SK-N-SH treated with all-trans-retinoic acid at 6 μM for 48 hours (cell line): ENCODE measurements around the gene TBC1D9B.

Source experiments
- ATAC-seq: fragments of 200-7000 bp; cut with Tn5 transposase; 3 replicates; pipeline ENCODE4 v1.9.1; 2020; ENCODE audit warnings: mild to moderate bottlenecking, moderate library complexity
- ARNTL ChIP-seq: fragments of 450-650 bp; formaldehyde crosslinking; IDR thresholded peaks from 2 replicates; pipeline ENCODE4 v1.5.0; 2020; ENCODE audit warnings: low read depth, mild to moderate bottlenecking, moderate library complexity, borderline replicate concordance
- BACH2 ChIP-seq: fragments of 250-450 bp; sonication (Bioruptor Pico); IDR thresholded peaks from 2 replicates; pipeline ENCODE4 v1.9.0; 2021; ENCODE audit warnings: mild to moderate bottlenecking, borderline replicate concordance
- CREB5 ChIP-seq: fragments of 250-450 bp; sonication (Bioruptor Pico); IDR thresholded peaks from 2 replicates; pipeline ENCODE4 v1.5.1; 2020; ENCODE audit warnings: low read depth, mild to moderate bottlenecking, moderate library complexity
- CSDC2 ChIP-seq: fragments of 250-450 bp; sonication (Bioruptor Pico); IDR thresholded peaks from 2 replicates; pipeline ENCODE4 v1.5.0; 2020; ENCODE audit warnings: mild to moderate bottlenecking, moderate library complexity
- CSRNP3 ChIP-seq: fragments of 250-450 bp; sonication (Bioruptor Pico); IDR thresholded peaks from 2 replicates; pipeline ENCODE4 v1.5.1; 2021; ENCODE audit warnings: mild to moderate bottlenecking, moderate library complexity
- ISL1 ChIP-seq: fragments of 250-450 bp; sonication (Bioruptor Pico); IDR thresholded peaks from 2 replicates; pipeline ENCODE4 v2.1.2; 2022; ENCODE audit warnings: mild to moderate bottlenecking, moderate library complexity
- OSR1 ChIP-seq: fragments of 250-450 bp; sonication (Bioruptor Pico); IDR thresholded peaks from 2 replicates; pipeline ENCODE4 v1.8.0; 2022; ENCODE audit warnings: moderate library complexity, mild to moderate bottlenecking, inconsistent platforms
- PATZ1 ChIP-seq: fragments of 250-450 bp; sonication (Bioruptor Pico); IDR thresholded peaks from 2 replicates; pipeline ENCODE4 v1.8.0; 2020; ENCODE audit warnings: mild to moderate bottlenecking, moderate library complexity, borderline replicate concordance
- POU6F1 ChIP-seq: fragments of 250-450 bp; sonication (Bioruptor Pico); IDR thresholded peaks from 2 replicates; pipeline ENCODE4 v1.8.0; 2021; ENCODE audit warnings: low read depth, mild to moderate bottlenecking, moderate library complexity, borderline replicate concordance
- PPARA ChIP-seq: fragments of 250-450 bp; sonication (Bioruptor Pico); IDR thresholded peaks from 2 replicates; pipeline ENCODE4 v1.5.0; 2020; ENCODE audit warnings: mild to moderate bottlenecking, borderline replicate concordance
- TCF4 ChIP-seq: fragments of 250-450 bp; sonication (Bioruptor Pico); IDR thresholded peaks from 2 replicates; pipeline ENCODE4 v1.8.0; 2021; ENCODE audit warnings: mild to moderate bottlenecking, moderate library complexity, borderline replicate concordance
- TOX ChIP-seq: fragments of 250-450 bp; sonication (Bioruptor Pico); IDR thresholded peaks from 2 replicates; pipeline ENCODE4 v1.8.0; 2021; ENCODE audit warnings: mild to moderate bottlenecking, moderate library complexity, borderline replicate concordance
- TSHZ2 ChIP-seq: fragments of 250-450 bp; sonication (Bioruptor Pico); IDR thresholded peaks from 2 replicates; pipeline ENCODE4 v1.5.0; 2020; ENCODE audit warnings: mild to moderate bottlenecking, moderate library complexity
- ZC3H10 ChIP-seq: fragments of 250-450 bp; sonication (Bioruptor Pico); IDR thresholded peaks from 2 replicates; pipeline ENCODE4 v1.5.1; 2021; ENCODE audit warnings: mild to moderate bottlenecking, moderate library complexity
- ZFP3 ChIP-seq: fragments of 250-450 bp; sonication (Bioruptor Pico); IDR thresholded peaks from 2 replicates; pipeline ENCODE4 v1.5.0; 2020; ENCODE audit warnings: mild to moderate bottlenecking, moderate library complexity
- ZFP30 ChIP-seq: fragments of 450-650 bp; formaldehyde crosslinking; IDR thresholded peaks from 2 replicates; pipeline ENCODE4 v1.5.0; 2022; ENCODE audit warnings: mild to moderate bottlenecking, moderate library complexity
- ZNF565 ChIP-seq: fragments of 450-650 bp; formaldehyde crosslinking; conservative IDR thresholded peaks from 2 replicates; pipeline ENCODE4 v1.5.0; 2020; ENCODE audit warnings: low read depth, mild to moderate bottlenecking, moderate library complexity
- ZNF70 ChIP-seq: fragments of 450-650 bp; formaldehyde crosslinking; IDR thresholded peaks from 2 replicates; pipeline ENCODE4 v1.5.0; 2020; ENCODE audit warnings: mild to moderate bottlenecking, moderate library complexity
- ZNF8 ChIP-seq: fragments of 450-650 bp; formaldehyde crosslinking; IDR thresholded peaks from 2 replicates; pipeline ENCODE4 v1.5.0; 2020; ENCODE audit warnings: mild to moderate bottlenecking, moderate library complexity

The TBC1D9B gene

GRCh38 chr5:179920175-179920574 lies 12.5 kb upstream of the TBC1D9B start:
- ATAC-seq = no peak
- no peak for TF ChIP-seq BACH2
- TF ChIP-seq TOX (CRISPR knock-in tag) = no peak
- no peak for TF ChIP-seq PPARA
- no peak for TF ChIP-seq ZFP30
- TF ChIP-seq ZNF70 (CRISPR knock-in tag) = no peak
- TF ChIP-seq ZNF8 = no peak
- TF ChIP-seq ZFP3 = no peak
- TF ChIP-seq TCF4 (CRISPR knock-in tag) = no peak
- no peak for TF ChIP-seq ISL1 (CRISPR knock-in tag)
- TF ChIP-seq CSDC2 (CRISPR knock-in tag) = no peak
- TF ChIP-seq OSR1 (CRISPR knock-in tag) = no peak
- TF ChIP-seq TSHZ2 = no peak

GRCh38 chr5:179919487-179920060 lies 11.9 kb upstream of the TBC1D9B start:
- TF ChIP-seq CSRNP3 (CRISPR knock-in tag) (no peak), ISL1 (CRISPR knock-in tag) (no peak), POU6F1 (CRISPR knock-in tag) (no peak), PATZ1 (CRISPR knock-in tag) (no peak), TSHZ2 (no peak), BACH2 (no peak), PPARA (no peak), OSR1 (CRISPR knock-in tag) (no peak), ARNTL (no peak), ZNF8 (no peak), ZC3H10 (CRISPR knock-in tag) (no peak), ZNF70 (CRISPR knock-in tag) (no peak), ZFP30 (no peak), TCF4 (CRISPR knock-in tag) (no peak), ZFP3 (no peak), ZNF565 (CRISPR knock-in tag) (no peak), TOX (CRISPR knock-in tag) (no peak), CREB5 (CRISPR knock-in tag) (no peak)

More at GRCh38 chr5:179919487-179920060, 11.9 kb upstream of the TBC1D9B start:
- ATAC-seq = no peak
